SK-N-SH treated with all-trans-retinoic acid at 6 μM for 48 hours (cell line): ENCODE data around the gene TNFAIP1.

Experiments
- GLIS3 ChIP-seq: fragments of 250-450 bp; sonication (Bioruptor Pico); IDR thresholded peaks from 2 replicates; pipeline ENCODE4 v1.5.0; 2020; ENCODE audit warnings: mild to moderate bottlenecking, moderate library complexity
- OSR1 ChIP-seq: fragments of 250-450 bp; sonication (Bioruptor Pico); IDR thresholded peaks from 2 replicates; pipeline ENCODE4 v1.8.0; 2022; ENCODE audit warnings: moderate library complexity, mild to moderate bottlenecking, inconsistent platforms
- PATZ1 ChIP-seq: fragments of 250-450 bp; sonication (Bioruptor Pico); IDR thresholded peaks from 2 replicates; pipeline ENCODE4 v1.8.0; 2020; ENCODE audit warnings: mild to moderate bottlenecking, moderate library complexity, borderline replicate concordance
- TCF4 ChIP-seq: fragments of 250-450 bp; sonication (Bioruptor Pico); IDR thresholded peaks from 2 replicates; pipeline ENCODE4 v1.8.0; 2021; ENCODE audit warnings: mild to moderate bottlenecking, moderate library complexity, borderline replicate concordance
- ZC3H10 ChIP-seq: fragments of 250-450 bp; sonication (Bioruptor Pico); IDR thresholded peaks from 2 replicates; pipeline ENCODE4 v1.5.1; 2021; ENCODE audit warnings: mild to moderate bottlenecking, moderate library complexity
- ZFP3 ChIP-seq: fragments of 250-450 bp; sonication (Bioruptor Pico); IDR thresholded peaks from 2 replicates; pipeline ENCODE4 v1.5.0; 2020; ENCODE audit warnings: mild to moderate bottlenecking, moderate library complexity

- no peak for TF ChIP-seq TCF4 (CRISPR knock-in tag)
- no peak for TF ChIP-seq PATZ1 (CRISPR knock-in tag)
- no peak for TF ChIP-seq ZFP3 (CRISPR knock-in tag)
- no peak for TF ChIP-seq GLIS3 (CRISPR knock-in tag)
- no peak for TF ChIP-seq OSR1 (CRISPR knock-in tag)
- no peak for TF ChIP-seq ZC3H10 (CRISPR knock-in tag)
Observed at GRCh38 chr17:28385406-28385805, 49.8 kb downstream of the TNFAIP1 start.
